Ovary (tissue), 9 donors: ENCODE results near the gene ICAM5. TPM values are rescaled to one million over a fixed set of nuclear protein-coding genes. Genes with fewer than 3 reads are reported as not detected.

Source experiments
- DNase-seq, 5 donors: peaks; one replicate each; pipeline ENCODE4 v3.0.0-alpha.2; 2019 to 2020
- H3K27ac ChIP-seq, 2 donors: fragments of 200-600 bp; one replicate each; pipeline versions ENCODE4 v1.5.1 to v1.8.0; 2019 to 2022
- H3K27me3 ChIP-seq: fragments of 200-600 bp; one replicate; pipeline ENCODE4 v1.8.0; 2022
- H3K36me3 ChIP-seq: fragments of 200-600 bp; sonication (generic); one replicate; pipeline ENCODE4 v1.5.1; 2019
- H3K4me1 ChIP-seq: one replicate; pipeline ENCODE4 v1.8.1; 2013; ENCODE audit warnings: mild to moderate bottlenecking, moderate library complexity; ENCODE audit not compliant: insufficient read depth
- H3K4me3 ChIP-seq: fragments of 200-600 bp; sonication (generic); one replicate; pipeline ENCODE4 v1.5.1; 2017
- H3K9me3 ChIP-seq, 2 donors: fragments of 200-600 bp in 1 of 2; sonication (generic) in 1 of 2; one replicate each; pipeline versions ENCODE4 v1.5.1 to v1.8.1; 2013 to 2019; ENCODE audit warnings: mild to moderate bottlenecking in 1 of 2, moderate library complexity in 1 of 2
- CTCF ChIP-seq, 3 donors: fragments of 450-650 bp in 2 of 3; fragments of 200-600 bp in 1 of 3; IDR thresholded peaks; one replicate each; pipeline versions ENCODE4 v1.5.1 to v1.8.0; 2016 to 2022; ENCODE audit warnings: antibody characterized with exemption in 3 of 3, mild to moderate bottlenecking in 1 of 3
- EP300 ChIP-seq: sonication (generic); formaldehyde crosslinking; IDR thresholded peaks from one replicate; pipeline ENCODE4 v1.6.1; 2017; ENCODE audit warnings: antibody characterized with exemption
- POLR2A ChIP-seq: fragments of 450-650 bp; IDR thresholded peaks from one replicate; pipeline ENCODE4 v1.6.1; 2017; ENCODE audit warnings: antibody characterized with exemption, mild to moderate bottlenecking, moderate library complexity
- WGBS, 3 donors: extraction: QIAGEN DNeasy Blood & Tissue Kit in 1 of 3; methylation state at CpG; one replicate each; pipeline versions ENCODE4 v1.1.5 to v1.1.7; 2013 to 2017; 5-methylcytosine and 5-hydroxymethylcytosine counted together
- intact Hi-C, 4 donors: fragments of 100-400 bp; cut with DNase I; formaldehyde crosslinking; loops; one replicate each; pipeline versions ENCODE4 v1.11.0 to v1.15.1; 2022 to 2023
- polyA plus RNA-seq, 2 donors: library from polyadenylated mRNA; stranded (reverse); fragments of 200-250 nt in 1 of 2; fragments of 350-450 nt in 1 of 2; fragmentation: Illumina TruSeq in 1 of 2; extraction: RNeasy Lipid Tissue Mini Kit (QIAGEN cat#74804) in 1 of 2; gene quantifications; one replicate each; pipeline ENCODE4 v1.2.3, GENCODE V29; 2013 to 2014
- total RNA-seq, 7 donors: library from RNA; depleted of rRNA in 2 of 7; stranded (reverse); fragments of >200 nt in 2 of 7; fragmentation: NEBNext Ultra II Directional in 3 of 7; extraction: Animal tissue kit (Norgen Biotek cat#: 25700) in 3 of 7; gene quantifications; one replicate each; pipeline versions ENCODE4 v1.1.0 to v1.2.4, GENCODE V29; 2016 to 2023
- donor health status: DM: no; HTN: no; CAD: no; lungs with moderate emphysema.
- donor health status: DM: no; HTN: no; CAD: no.
- donor health status: Bipolar disorder and iron deficiency.
- donor health status: DM: yes; HTN: yes; CAD: no.
- donor health status: DM: no; HTN: no; CAD: no.
- donor health status: DM: yes; HTN: yes; CAD: no.

The ICAM5 gene
- total and polyA plus RNA-seq, 9 donors: 0.11 to 16.1 (median 1.7) TPM; not detected in 1

DNA sequence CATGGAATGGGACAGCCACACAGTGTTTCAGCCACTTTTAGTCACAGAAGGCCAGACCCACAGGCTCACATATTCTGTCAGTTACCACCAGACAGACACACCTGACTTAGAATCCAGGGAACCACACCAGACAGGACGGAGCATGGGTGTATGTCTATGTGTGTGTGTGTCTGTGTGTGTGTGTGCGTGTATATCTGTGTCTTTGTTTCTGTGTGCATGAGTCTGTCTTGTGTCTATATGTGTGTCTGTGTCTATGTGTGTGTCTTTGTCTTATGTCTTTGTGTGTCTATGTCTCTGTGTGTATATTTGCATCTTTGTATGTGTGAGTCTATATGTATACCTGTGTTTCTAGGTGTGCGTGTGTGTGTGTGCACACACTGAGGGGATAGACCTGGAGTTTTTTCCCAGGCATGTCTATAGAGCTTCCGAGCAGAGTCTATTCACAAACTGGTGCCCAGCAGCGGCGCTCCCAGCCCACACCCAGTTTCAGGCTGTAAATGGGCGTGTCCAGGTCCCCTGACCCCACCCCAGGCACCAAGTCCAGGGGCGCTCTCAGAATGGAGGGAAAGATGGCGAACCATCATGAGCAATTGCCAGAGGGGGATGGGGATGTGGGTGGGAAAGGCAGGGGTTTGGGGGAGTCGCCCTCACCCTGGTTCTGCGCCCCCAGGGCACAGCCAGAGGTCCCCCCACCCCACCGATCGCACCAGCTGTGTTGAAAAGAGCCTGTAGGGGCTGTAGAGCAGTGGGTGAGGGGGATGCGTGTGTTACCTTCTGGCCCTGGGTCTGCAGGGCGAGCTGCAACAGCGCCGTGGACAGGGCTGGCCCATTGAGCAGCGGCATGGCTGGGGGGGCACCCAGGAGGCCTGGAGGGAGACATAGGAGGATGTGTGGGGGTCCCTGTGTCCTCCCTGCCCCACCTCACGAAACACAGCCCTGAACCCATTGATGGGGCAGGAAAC lies 32.4 kb downstream of the ICAM5 start:
- Histone ChIP-seq H3K27ac (no peak overlapping the region), H3K4me1 (no peaks in the 10 kb centered on the region), H3K27me3 (no peaks in the 10 kb centered on the region), H3K4me3 (no peak overlapping the region), H3K9me3 (no peaks in the 10 kb centered on the region), H3K36me3 (no peaks in the 10 kb centered on the region)
- intact Hi-C loops: no loop called here
- WGBS, 3 donors: 90 to 94% (median 91%) methylated on average over 17 to 19 of the region's 19 CpGs
- no peak for TF ChIP-seq EP300
- TF ChIP-seq CTCF (IDR thresholded peaks at IDR 0.05): no peak
- TF ChIP-seq POLR2A: no peak
- DNase-seq: no peak

GRCh38 chr19:10325732-10326131 lies 36.0 kb downstream of the ICAM5 start:
- WGBS, 3 donors: 84 to 86% (median 84%) methylated on average over 8 of the region's 8 CpGs
- no peaks in the 10 kb centered on the region for H3K36me3 ChIP-seq
- intact Hi-C loops: no loop called here
- no peak for DNase-seq
- no peak overlapping the region for H3K27ac ChIP-seq
- H3K9me3 ChIP-seq: no peaks in the 10 kb centered on the region
- H3K4me3 ChIP-seq: no peak overlapping the region
- H3K27me3 ChIP-seq: no peaks in the 10 kb centered on the region
- no peak for TF ChIP-seq EP300
- TF ChIP-seq POLR2A: no peak
- TF ChIP-seq CTCF (IDR thresholded peaks at IDR 0.05): no peak
- H3K4me1 ChIP-seq: no peaks in the 10 kb centered on the region

GRCh38 chr19:10327793-10328192 lies 38.0 kb downstream of the ICAM5 start:
- Histone ChIP-seq H3K27me3 (no peaks in the 10 kb centered on the region), H3K9me3 (no peaks in the 10 kb centered on the region), H3K4me1 (peaks cover 4% of the 10 kb centered on the region), H3K27ac (no peak overlapping the region), H3K4me3 (no peak overlapping the region), H3K36me3 (no peaks in the 10 kb centered on the region)
- 85 to 89% (median 88%) methylated on average over 7 of the region's 7 CpGs for WGBS, 3 donors
- no peak for DNase-seq
- TF ChIP-seq CTCF (IDR thresholded peaks at IDR 0.05) (no peak), POLR2A (no peak), EP300 (no peak)
- intact Hi-C loops: no loop called here

DNA sequence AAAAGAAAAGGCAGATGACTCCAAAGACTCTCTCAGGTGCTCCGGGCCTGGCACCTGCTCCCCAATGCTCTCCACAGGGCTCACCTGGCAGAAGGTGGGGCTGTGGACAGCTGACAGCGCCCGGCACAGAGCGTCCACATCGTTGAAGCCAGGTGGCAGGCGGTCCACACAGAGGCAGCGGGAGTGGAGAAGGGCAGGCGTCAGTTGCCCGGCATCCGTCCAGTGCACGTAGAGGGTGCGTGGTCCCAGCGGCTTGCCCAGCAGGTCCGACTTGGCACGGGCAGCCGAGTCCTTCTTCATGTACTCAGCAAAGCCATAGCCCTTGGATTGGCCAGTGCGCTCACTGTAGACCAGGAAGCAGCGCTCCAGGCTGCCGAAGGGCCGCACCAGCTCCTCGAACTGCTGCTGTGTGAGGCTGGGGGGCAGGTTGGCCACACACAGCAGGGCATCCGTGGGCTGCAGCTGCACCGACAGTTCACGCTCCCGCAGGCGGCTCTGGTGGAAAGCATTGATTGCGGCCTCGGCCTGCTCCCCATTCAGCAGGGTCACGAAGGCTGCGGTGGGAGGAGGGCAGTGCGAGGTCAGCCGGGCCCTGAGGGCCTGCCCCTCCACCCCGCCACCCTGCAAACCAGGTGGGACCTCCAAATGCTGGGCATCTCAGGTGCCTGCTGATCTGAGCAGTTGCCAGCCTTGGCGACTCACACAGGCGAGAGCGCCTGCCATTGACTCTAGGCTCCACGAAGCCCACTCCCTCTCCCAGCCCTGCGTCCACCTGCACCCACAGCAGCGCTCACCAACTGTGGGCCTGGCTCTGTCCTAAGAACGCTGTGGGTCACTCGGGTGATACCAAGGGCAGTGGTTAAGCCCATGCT lies 39.0 kb downstream of the ICAM5 start:
- 91 to 92% (median 92%) methylated on average over 36 to 41 of the region's 41 CpGs for WGBS, 3 donors
- H3K4me3 ChIP-seq: no peak overlapping the region
- no peak overlapping the region for H3K27ac ChIP-seq
- no peaks in the 10 kb centered on the region for H3K27me3 ChIP-seq
- peaks cover 5% of the 10 kb centered on the region for H3K4me1 ChIP-seq
- H3K36me3 ChIP-seq: no peaks in the 10 kb centered on the region
- no peak for DNase-seq
- intact Hi-C loops: no loop called here
- H3K9me3 ChIP-seq: no peaks in the 10 kb centered on the region
- TF ChIP-seq POLR2A: no peak
- TF ChIP-seq EP300: no peak
- TF ChIP-seq CTCF (IDR thresholded peaks at IDR 0.05): no peak
